ENCODE results near the gene C17orf100.

The C17orf100 gene

DNA sequence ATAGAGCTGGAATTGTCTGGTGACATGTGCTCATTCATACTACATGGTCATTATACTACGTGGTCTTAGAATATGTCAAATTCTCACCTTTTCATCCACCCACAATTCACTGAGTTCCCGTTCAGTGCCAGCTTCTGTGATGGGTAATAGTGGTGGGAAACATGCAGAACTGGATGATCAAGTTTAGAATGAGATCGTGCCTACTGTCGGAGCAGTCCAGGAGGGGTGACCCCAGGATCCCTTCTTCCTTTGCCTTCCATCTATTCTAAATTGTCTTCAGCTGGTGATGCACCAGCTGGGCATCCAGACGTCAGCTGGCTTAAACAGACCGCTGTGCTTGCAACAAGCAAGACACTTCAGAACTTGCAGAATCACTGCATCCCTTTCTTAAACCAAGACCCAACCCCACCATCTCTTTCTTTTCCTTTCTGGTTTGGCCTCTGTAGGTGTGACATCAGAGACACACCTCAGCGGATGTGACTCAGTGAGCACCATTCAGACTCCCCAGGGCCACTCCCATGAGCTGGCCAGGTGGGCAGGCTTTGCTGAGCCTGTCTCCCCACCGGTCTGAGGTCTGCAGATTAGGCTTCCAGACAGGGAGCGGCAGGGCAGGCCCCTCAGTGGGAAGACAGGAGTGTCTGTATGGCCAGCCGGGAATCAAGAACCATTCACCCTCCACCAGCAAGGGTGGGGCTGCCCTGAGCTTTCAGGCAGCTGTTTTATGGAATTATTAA lies 18.1 kb downstream of the C17orf100 start:
- H3K9ac ChIP-seq: no peak overlapping the region
- no peak overlapping the region for H3K4me2 ChIP-seq
- H3K27me3 ChIP-seq: peaks cover 0 to 31% (median 6%) of the 10 kb centered on the region in 11 experiments; a peak in 11 of 22 replicates
- no peaks in the 10 kb centered on the region for H3K9me3 ChIP-seq (replicated peaks in 1 of 11)
- peaks cover 9 to 25% (median 22%) of the 10 kb centered on the region in 10 experiments; a peak in 18 of 20 replicates for H3K4me1 ChIP-seq
- no peak for TF ChIP-seq Cebpa-rat (IDR thresholded peaks at IDR 0.05)
- peaks cover 0 to 14% (median 0%) of the 10 kb centered on the region in 11 experiments; a peak in 5 of 22 replicates for H4K20me1 ChIP-seq
- H3K4me3 ChIP-seq: no peak overlapping the region
- no peaks in the 10 kb centered on the region for H3K36me3 ChIP-seq
- H3K27ac ChIP-seq: no peak overlapping the region

- H3K36me3 ChIP-seq: no peaks in the 10 kb centered on the region
- peaks cover 0 to 23% (median 0%) of the 10 kb centered on the region in 11 experiments; a peak in 7 of 22 replicates for H4K20me1 ChIP-seq
- H3K9me3 ChIP-seq (replicated peaks in 1 of 11): no peaks in the 10 kb centered on the region
- no peak for TF ChIP-seq Cebpa-rat (IDR thresholded peaks at IDR 0.05)
- no peak overlapping the region for H3K9ac ChIP-seq
- no peak overlapping the region for H3K4me3 ChIP-seq
- H3K4me1 ChIP-seq: peaks cover 9 to 28% (median 22%) of the 10 kb centered on the region in 10 experiments; a peak in 18 of 20 replicates
- H3K4me2 ChIP-seq: no peak overlapping the region
- H3K27me3 ChIP-seq: peaks cover 8 to 41% (median 15%) of the 10 kb centered on the region in 11 experiments; a peak in 20 of 22 replicates
- no peak overlapping the region for H3K27ac ChIP-seq
Measured at GRCh38 chr17:6670571-6670970, 19.0 kb downstream of the C17orf100 start.

GRCh38 chr17:6670999-6671398 lies 19.4 kb downstream of the C17orf100 start:
- peaks cover 12 to 45% (median 19%) of the 10 kb centered on the region in 11 experiments; a peak in 21 of 22 replicates for H3K27me3 ChIP-seq
- no peaks in the 10 kb centered on the region for H3K36me3 ChIP-seq
- H3K4me1 ChIP-seq: peaks cover 9 to 32% (median 23%) of the 10 kb centered on the region in 10 experiments; a peak in 18 of 20 replicates
- no peak for TF ChIP-seq Cebpa-rat (IDR thresholded peaks at IDR 0.05)
- no peak overlapping the region for H3K4me3 ChIP-seq
- H3K9ac ChIP-seq: no peak overlapping the region
- no peak overlapping the region for H3K4me2 ChIP-seq
- no peaks in the 10 kb centered on the region for H3K9me3 ChIP-seq (replicated peaks in 1 of 11)
- H4K20me1 ChIP-seq: peaks cover 0 to 24% (median 0%) of the 10 kb centered on the region in 11 experiments; a peak in 7 of 22 replicates
- H3K27ac ChIP-seq: no peak overlapping the region

DNA sequence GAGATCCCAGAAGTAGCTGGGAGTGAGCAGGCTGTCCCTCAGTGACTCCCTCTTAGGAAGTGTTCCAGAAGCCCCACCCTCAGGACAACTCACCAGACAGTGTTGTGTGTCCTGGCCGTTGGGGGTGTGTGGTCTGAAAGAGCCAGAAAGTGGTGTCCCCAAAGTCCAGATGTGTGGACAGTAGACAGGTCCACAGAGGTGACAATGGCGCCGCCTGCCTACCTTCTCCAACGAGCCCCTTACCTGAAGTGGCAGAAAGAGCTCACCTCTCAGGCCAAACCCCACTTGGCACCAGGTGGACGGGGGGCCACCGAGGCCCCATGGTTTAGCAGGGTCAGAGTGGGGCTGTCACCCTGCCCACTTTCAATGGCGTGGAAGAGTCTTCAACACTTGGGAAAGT lies 19.9 kb downstream of the C17orf100 start:
- no peak overlapping the region for H3K9ac ChIP-seq
- peaks cover 0 to 25% (median 3%) of the 10 kb centered on the region in 11 experiments; a peak in 10 of 22 replicates for H4K20me1 ChIP-seq
- H3K36me3 ChIP-seq: no peaks in the 10 kb centered on the region
- H3K9me3 ChIP-seq (replicated peaks in 1 of 11): no peaks in the 10 kb centered on the region
- H3K27me3 ChIP-seq: peaks cover 16 to 49% (median 24%) of the 10 kb centered on the region in 11 experiments
- H3K4me1 ChIP-seq: peaks cover 9 to 29% (median 19%) of the 10 kb centered on the region in 10 experiments; a peak in 18 of 20 replicates
- no peak overlapping the region for H3K4me2 ChIP-seq
- TF ChIP-seq Cebpa-rat (IDR thresholded peaks at IDR 0.05): no peak
- H3K27ac ChIP-seq: no peak overlapping the region
- no peak overlapping the region for H3K4me3 ChIP-seq

DNA sequence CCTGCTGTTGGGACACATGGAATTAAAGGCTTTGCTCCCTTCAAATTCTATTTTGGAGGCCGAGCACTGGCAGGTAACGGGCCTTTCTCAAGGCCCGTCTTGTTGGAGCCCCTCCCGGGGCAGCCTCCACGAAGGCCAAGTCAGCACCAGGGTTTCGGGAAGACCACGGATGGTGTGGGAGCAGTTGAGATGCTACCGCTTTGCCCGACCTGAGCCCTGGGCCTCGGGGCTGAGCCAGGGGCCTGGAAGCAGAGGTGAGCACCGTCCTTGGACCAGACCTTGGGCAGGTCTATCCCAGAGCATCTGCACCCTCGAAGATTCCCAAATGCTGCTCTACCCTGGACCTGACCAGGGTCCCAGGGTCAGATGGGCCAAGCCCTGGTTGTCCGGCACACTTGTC lies 23.0 kb downstream of the C17orf100 start:
- Histone ChIP-seq H3K9me3 (replicated peaks in 1 of 11) (no peaks in the 10 kb centered on the region), H3K4me1 (peaks cover 12 to 33% (median 23%) of the 10 kb centered on the region in 10 experiments), H3K9ac (no peak overlapping the region), H4K20me1 (peaks cover 0 to 45% (median 24%) of the 10 kb centered on the region in 11 experiments; a peak in 17 of 22 replicates), H3K27ac (no peak overlapping the region), H3K36me3 (no peaks in the 10 kb centered on the region), H3K4me3 (no peak overlapping the region), H3K4me2 (no peak overlapping the region), H3K27me3 (peaks cover 44 to 58% (median 51%) of the 10 kb centered on the region in 11 experiments)
- no peak for TF ChIP-seq Cebpa-rat (IDR thresholded peaks at IDR 0.05)

GRCh38 chr17:6675201-6675825 lies 23.8 kb downstream of the C17orf100 start:
- H3K27ac ChIP-seq: no peak overlapping the region
- peaks cover 0 to 45% (median 24%) of the 10 kb centered on the region in 11 experiments; a peak in 17 of 22 replicates for H4K20me1 ChIP-seq
- H3K4me1 ChIP-seq: peaks cover 12 to 41% (median 30%) of the 10 kb centered on the region in 10 experiments
- no peaks in the 10 kb centered on the region for H3K36me3 ChIP-seq
- H3K9ac ChIP-seq: no peak overlapping the region
- peak overlapping the region in 6 of 11 experiments; percentile 1 to 25 (median 16); a peak in 4 of 22 replicates for H3K4me2 ChIP-seq
- H3K9me3 ChIP-seq (replicated peaks in 1 of 11): no peaks in the 10 kb centered on the region
- no peak for TF ChIP-seq Cebpa-rat (IDR thresholded peaks at IDR 0.05)
- no peak overlapping the region for H3K4me3 ChIP-seq
- peaks cover 49 to 65% (median 58%) of the 10 kb centered on the region in 11 experiments for H3K27me3 ChIP-seq

DNA sequence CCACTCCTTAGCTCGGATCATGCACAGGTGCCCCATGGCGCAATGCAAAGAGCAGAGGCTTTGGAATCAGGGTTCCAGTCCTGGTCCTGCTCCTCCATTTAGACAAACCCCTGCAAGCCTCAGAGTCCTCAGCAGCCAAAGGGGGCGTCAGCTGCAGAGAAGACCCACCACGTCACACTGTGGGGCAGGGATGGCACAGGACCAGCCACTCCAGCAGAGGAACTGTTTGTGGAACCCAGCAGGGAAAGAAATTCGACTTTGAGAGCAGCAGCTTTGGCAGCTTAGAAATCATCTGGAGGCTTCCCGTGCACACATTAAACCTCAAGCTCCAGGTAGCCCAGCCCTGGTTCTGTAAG lies 25.2 kb downstream of the C17orf100 start:
- Histone ChIP-seq H3K27me3 (peaks cover 49 to 80% (median 62%) of the 10 kb centered on the region in 11 experiments), H3K4me3 (no peak overlapping the region), H3K9me3 (replicated peaks in 1 of 11) (no peaks in the 10 kb centered on the region), H3K4me2 (peak overlapping the region; percentile 52 to 82 (median 69)), H3K4me1 (peaks cover 12 to 55% (median 35%) of the 10 kb centered on the region in 10 experiments), H3K36me3 (no peaks in the 10 kb centered on the region), H3K9ac (no peak overlapping the region), H3K27ac (no peak overlapping the region), H4K20me1 (peaks cover 0 to 45% (median 24%) of the 10 kb centered on the region in 11 experiments; a peak in 17 of 22 replicates)
- no peak for TF ChIP-seq Cebpa-rat (IDR thresholded peaks at IDR 0.05)

- Histone ChIP-seq H4K20me1 (peaks cover 0 to 45% (median 24%) of the 10 kb centered on the region in 11 experiments; a peak in 17 of 22 replicates), H3K4me1 (peaks cover 12 to 56% (median 35%) of the 10 kb centered on the region in 10 experiments), H3K4me3 (no peak overlapping the region), H3K9me3 (replicated peaks in 1 of 11) (0 out of 22 replicates have a peak, but pooled peaks cover 0 to under 1% (median 0%) of the 10 kb centered on the region in 11 experiments), H3K4me2 (peak overlapping the region; percentile 52 to 82 (median 69)), H3K27ac (no peak overlapping the region), H3K36me3 (no peaks in the 10 kb centered on the region), H3K9ac (peak overlapping the region in 2 of 11 experiments; percentile 23 to 29; a peak in 2 of 22 replicates), H3K27me3 (peaks cover 49 to 85% (median 62%) of the 10 kb centered on the region in 11 experiments)
- TF ChIP-seq Cebpa-rat (IDR thresholded peaks at IDR 0.05): no peak
Measured at GRCh38 chr17:6677158-6677831, 25.7 kb downstream of the C17orf100 start.
